OCI-LY3 (cell line): ENCODE data around the gene CTNNA3.

Source experiments
- H2AFZ ChIP-seq: fragments of 200-600, 300-600 bp; shearing (Covaris generic); 2 replicates; pipeline ENCODE4 v1.6.0; 2014; ENCODE audit warnings: antibody characterized with exemption, low read depth, low read length
- H3K27ac ChIP-seq: fragments of 200-600, 300-600 bp; sonication (generic); 2 replicates; pipeline ENCODE4 v1.5.1; 2014; ENCODE audit warnings: mild to moderate bottlenecking, low read length, moderate library complexity, mixed read lengths
- H3K27me3 ChIP-seq: fragments of 200-600, 300-600 bp; sonication (generic); 2 replicates; pipeline ENCODE4 v1.6.1; 2014; ENCODE audit warnings: low read depth, low read length, mixed read lengths
- H3K36me3 ChIP-seq: fragments of 200-600, 300-600 bp; sonication (generic); replicated peaks from 2 replicates; pipeline ENCODE3; 2014; ENCODE audit warnings: low read depth, low read length, mixed read lengths
- H3K4me1 ChIP-seq: fragments of 300-600, 200-600 bp; sonication (generic); 2 replicates; pipeline ENCODE4 v1.6.1; 2014; ENCODE audit warnings: low read length, mixed read lengths
- H3K4me2 ChIP-seq: fragments of 200-600, 300-600 bp; sonication (generic); 2 replicates; pipeline ENCODE4 v1.6.1; 2014; ENCODE audit warnings: low read length, mixed read lengths
- H3K4me3 ChIP-seq: fragments of 300-600, 200-600 bp; sonication (generic); 2 replicates; pipeline ENCODE4 v1.5.1; 2014; ENCODE audit warnings: antibody characterized with exemption, mild to moderate bottlenecking, low read length, moderate library complexity
- H3K79me2 ChIP-seq: fragments of 300-600, 200-600 bp; shearing (Covaris generic); 2 replicates; pipeline ENCODE4 v1.6.1; 2014; ENCODE audit warnings: mild to moderate bottlenecking, low read length, mixed read lengths
- H3K9ac ChIP-seq: fragments of 300-600, 200-600 bp; shearing (Covaris generic); 2 replicates; pipeline ENCODE4 v1.6.0; 2014; ENCODE audit warnings: mild to moderate bottlenecking, low read length, moderate library complexity
- H3K9me3 ChIP-seq: fragments of 200-600, 300-600 bp; shearing (Covaris generic); 2 replicates; pipeline ENCODE4 v1.6.1; 2014; ENCODE audit warnings: low read length, mixed read lengths; ENCODE audit not compliant: insufficient read depth
- H4K20me1 ChIP-seq: fragments of 200-600, 300-600 bp; sonication (generic); 2 replicates; pipeline ENCODE4 v1.6.1; 2016; ENCODE audit warnings: low read length, mixed read lengths; ENCODE audit not compliant: insufficient read depth
- CTCF ChIP-seq: fragments of 200-600, 300-600 bp; sonication (generic); IDR thresholded peaks from 2 replicates; pipeline ENCODE4 v1.5.1; 2014; ENCODE audit warnings: antibody characterized with exemption, low read length, low read depth
- EZH2phosphoT487 ChIP-seq: fragments of 200-600 bp; shearing (Covaris generic); IDR thresholded peaks from 2 replicates; pipeline ENCODE4 v1.6.1; 2018; ENCODE audit warnings: antibody characterized with exemption, mixed run types, low read depth

The CTNNA3 gene

GRCh38 chr10:65968871-65969270, 1727.1 kb downstream of the CTNNA3 start:
- Histone ChIP-seq H2AFZ (no peak overlapping the region), H3K9ac (no peak overlapping the region), H3K36me3 (no peaks in the 10 kb centered on the region), H3K79me2 (no peaks in the 10 kb centered on the region), H3K27ac (no peak overlapping the region), H3K9me3 (no peaks in the 10 kb centered on the region), H4K20me1 (no peaks in the 10 kb centered on the region), H3K4me1 (peaks cover 6% of the 10 kb centered on the region), H3K27me3 (no peaks in the 10 kb centered on the region), H3K4me2 (no peak overlapping the region), H3K4me3 (no peak overlapping the region)
- TF ChIP-seq CTCF (peak; percentile 18; the same call in 1 of the 2 replicates), EZH2phosphoT487 (no peak)

- Histone ChIP-seq H4K20me1 (no peaks in the 10 kb centered on the region), H3K27me3 (no peaks in the 10 kb centered on the region), H3K36me3 (no peaks in the 10 kb centered on the region), H3K4me2 (no peak overlapping the region), H3K79me2 (no peaks in the 10 kb centered on the region), H3K4me1 (peaks cover 6% of the 10 kb centered on the region), H3K4me3 (no peak overlapping the region), H3K27ac (no peak overlapping the region), H3K9me3 (no peaks in the 10 kb centered on the region), H2AFZ (no peak overlapping the region), H3K9ac (no peak overlapping the region)
- TF ChIP-seq EZH2phosphoT487 (no peak), CTCF (no peak)
Measured at GRCh38 chr10:65968437-65968836, 1727.6 kb downstream of the CTNNA3 start.

- H3K36me3 ChIP-seq: no peaks in the 10 kb centered on the region
- no peaks in the 10 kb centered on the region for H4K20me1 ChIP-seq
- TF ChIP-seq EZH2phosphoT487 (no peak), CTCF (no peak)
- no peaks in the 10 kb centered on the region for H3K9me3 ChIP-seq
- no peak overlapping the region for H2AFZ ChIP-seq
- H3K27ac ChIP-seq: no peak overlapping the region
- H3K4me3 ChIP-seq: no peak overlapping the region
- no peaks in the 10 kb centered on the region for H3K79me2 ChIP-seq
- no peak overlapping the region for H3K4me2 ChIP-seq
- no peaks in the 10 kb centered on the region for H3K4me1 ChIP-seq
- no peaks in the 10 kb centered on the region for H3K27me3 ChIP-seq
- no peak overlapping the region for H3K9ac ChIP-seq
Measured at GRCh38 chr10:65964205-65964604, 1731.8 kb downstream of the CTNNA3 start.

- no peaks in the 10 kb centered on the region for H4K20me1 ChIP-seq
- no peaks in the 10 kb centered on the region for H3K27me3 ChIP-seq
- no peaks in the 10 kb centered on the region for H3K36me3 ChIP-seq
- H3K4me1 ChIP-seq: peaks cover 26% of the 10 kb centered on the region
- no peaks in the 10 kb centered on the region for H3K79me2 ChIP-seq
- H3K27ac ChIP-seq: no peak overlapping the region
- H2AFZ ChIP-seq: no peak overlapping the region
- H3K4me3 ChIP-seq: no peak overlapping the region
- H3K9me3 ChIP-seq: no peaks in the 10 kb centered on the region
- H3K9ac ChIP-seq: no peak overlapping the region
- H3K4me2 ChIP-seq: no peak overlapping the region
- TF ChIP-seq EZH2phosphoT487: no peak
- TF ChIP-seq CTCF: peak; percentile 31; the same call in 1 of the 2 replicates
Measured at GRCh38 chr10:65952086-65952485, 1743.9 kb downstream of the CTNNA3 start.
